WERI-Rb-1 (cell line): Measurements from ENCODE around the gene OBSCN.
"Not testable (repeated sequence)": the region's sequence is repeated elsewhere in the genome, so short reads cannot be mapped to it uniquely, and the experiment has no call there.

Experiments used
- DNase-seq: peaks from one replicate; pipeline ENCODE4 v3.0.0-alpha.2; 2020
- H3K27ac ChIP-seq: fragments of 250-450 bp; sonication (Bioruptor Pico); 2 replicates; pipeline ENCODE4 v1.5.1; 2020; ENCODE audit warnings: mild to moderate bottlenecking, moderate library complexity
- H3K27me3 ChIP-seq: fragments of 250-450 bp; sonication (Bioruptor Pico); 2 replicates; pipeline ENCODE4 v1.5.1; 2021; ENCODE audit warnings: mild to moderate bottlenecking, low read depth, moderate library complexity; ENCODE audit not compliant: insufficient read depth, severe bottlenecking
- H3K36me3 ChIP-seq: fragments of 250-450 bp; sonication (Bioruptor Pico); 2 replicates; pipeline ENCODE4 v1.5.1; 2020; ENCODE audit warnings: mild to moderate bottlenecking, moderate library complexity
- H3K4me3 ChIP-seq: 2 replicates; pipeline ENCODE4 v1.5.1; 2011; ENCODE audit warnings: low read depth, mild to moderate bottlenecking, control low read depth, low read length
- H3K9me3 ChIP-seq: fragments of 250-450 bp; sonication (Bioruptor Pico); 2 replicates; pipeline ENCODE4 v1.5.1; 2021; ENCODE audit warnings: mild to moderate bottlenecking, moderate library complexity; ENCODE audit not compliant: severe bottlenecking
- TF ChIP-seq, protein P1 (sequence below): IDR thresholded peaks from 2 replicates; pipeline ENCODE4 v1.5.1; 2011; ENCODE audit warnings: low read depth, mild to moderate bottlenecking, control low read depth, inconsistent platforms, low read length

The OBSCN gene

DNA sequence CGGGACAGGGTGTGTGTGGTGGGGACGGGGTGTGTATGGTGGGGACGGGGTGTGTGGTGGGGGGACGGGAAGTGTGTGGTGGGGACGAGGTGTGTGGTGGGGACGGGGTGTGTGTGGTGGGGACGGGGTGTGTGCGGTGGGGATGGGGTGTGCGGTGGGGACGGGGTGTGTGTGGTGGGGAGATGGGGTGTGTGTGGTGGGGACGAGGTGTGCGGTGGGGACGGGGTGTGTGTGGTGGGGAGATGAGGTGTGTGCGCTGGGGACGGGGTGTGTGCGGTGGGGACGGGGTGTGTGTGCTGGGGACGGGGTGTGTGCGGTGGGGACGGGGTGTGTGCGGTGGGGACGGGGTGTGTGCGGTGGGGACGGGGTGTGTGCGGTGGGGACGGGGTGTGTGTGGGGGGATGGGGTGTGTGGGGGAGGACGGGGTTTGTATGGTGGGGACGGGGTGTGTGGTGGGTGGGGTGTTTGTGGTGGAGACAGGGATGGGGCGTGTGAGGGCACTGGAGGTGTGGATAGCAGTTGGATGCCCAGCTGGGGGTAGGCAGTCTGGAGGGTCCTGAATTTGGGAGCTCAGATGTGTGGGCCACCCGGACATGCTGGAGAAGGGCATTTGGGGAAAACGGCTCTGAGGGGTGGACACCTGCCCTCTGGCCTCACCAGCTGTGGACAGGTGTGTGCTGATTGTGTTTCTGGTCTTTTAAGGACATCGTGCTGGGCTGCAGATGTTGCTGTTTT is 25.4 kb upstream of the OBSCN start:
- no peak overlapping the region for H3K27ac ChIP-seq
- no peaks in the 10 kb centered on the region for H3K36me3 ChIP-seq
- DNase-seq: no peak
- H3K9me3 ChIP-seq: no peaks in the 10 kb centered on the region
- no peak overlapping the region for H3K4me3 ChIP-seq
- TF ChIP-seq, protein P1, sequence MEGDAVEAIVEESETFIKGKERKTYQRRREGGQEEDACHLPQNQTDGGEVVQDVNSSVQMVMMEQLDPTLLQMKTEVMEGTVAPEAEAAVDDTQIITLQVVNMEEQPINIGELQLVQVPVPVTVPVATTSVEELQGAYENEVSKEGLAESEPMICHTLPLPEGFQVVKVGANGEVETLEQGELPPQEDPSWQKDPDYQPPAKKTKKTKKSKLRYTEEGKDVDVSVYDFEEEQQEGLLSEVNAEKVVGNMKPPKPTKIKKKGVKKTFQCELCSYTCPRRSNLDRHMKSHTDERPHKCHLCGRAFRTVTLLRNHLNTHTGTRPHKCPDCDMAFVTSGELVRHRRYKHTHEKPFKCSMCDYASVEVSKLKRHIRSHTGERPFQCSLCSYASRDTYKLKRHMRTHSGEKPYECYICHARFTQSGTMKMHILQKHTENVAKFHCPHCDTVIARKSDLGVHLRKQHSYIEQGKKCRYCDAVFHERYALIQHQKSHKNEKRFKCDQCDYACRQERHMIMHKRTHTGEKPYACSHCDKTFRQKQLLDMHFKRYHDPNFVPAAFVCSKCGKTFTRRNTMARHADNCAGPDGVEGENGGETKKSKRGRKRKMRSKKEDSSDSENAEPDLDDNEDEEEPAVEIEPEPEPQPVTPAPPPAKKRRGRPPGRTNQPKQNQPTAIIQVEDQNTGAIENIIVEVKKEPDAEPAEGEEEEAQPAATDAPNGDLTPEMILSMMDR: no peak
- H3K27me3 ChIP-seq: no peaks in the 10 kb centered on the region

DNA sequence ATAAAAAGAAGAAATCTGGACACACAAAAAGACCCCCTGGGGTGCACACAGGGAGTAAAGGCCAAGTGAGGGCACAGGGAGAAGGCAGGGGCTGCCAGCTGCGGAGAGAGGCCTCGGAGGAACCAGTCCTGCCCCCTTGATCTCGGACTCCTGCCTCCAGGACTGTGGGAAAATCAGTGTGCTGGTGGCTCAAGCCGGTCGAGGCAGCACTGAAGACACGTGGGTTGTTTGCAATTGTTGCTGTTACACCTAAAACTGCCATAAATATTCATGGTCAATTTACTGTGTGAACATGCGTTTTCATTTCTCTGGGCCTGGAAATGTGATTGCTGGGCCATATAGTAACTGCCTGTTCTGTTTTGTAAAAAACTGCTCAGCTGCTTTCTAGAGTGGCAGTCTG is 23.7 kb upstream of the OBSCN start:
- TF ChIP-seq, protein P1: no peak
- no peaks in the 10 kb centered on the region for H3K9me3 ChIP-seq
- H3K36me3 ChIP-seq: no peaks in the 10 kb centered on the region
- H3K4me3 ChIP-seq: no peak overlapping the region
- no peak for DNase-seq
- H3K27me3 ChIP-seq: no peaks in the 10 kb centered on the region
- H3K27ac ChIP-seq: no peak overlapping the region

DNA sequence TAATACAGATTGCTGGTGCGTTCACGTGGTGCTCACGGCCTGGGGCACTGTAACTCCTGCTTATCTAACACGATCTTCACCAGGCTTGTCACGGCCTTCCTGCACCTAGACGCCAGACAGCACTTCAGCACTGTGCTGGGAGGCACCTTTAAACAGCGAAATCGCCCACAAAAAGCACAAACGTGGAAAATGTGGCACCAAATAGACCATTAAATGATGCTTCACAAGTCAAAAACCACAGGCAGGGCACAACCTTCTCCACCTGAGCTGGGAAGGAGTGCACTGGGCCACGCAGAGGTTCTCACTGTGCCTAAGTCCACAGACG is 22.2 kb upstream of the OBSCN start:
- Histone ChIP-seq H3K27ac (no peak overlapping the region), H3K4me3 (no peak overlapping the region), H3K27me3 (no peaks in the 10 kb centered on the region), H3K36me3 (no peaks in the 10 kb centered on the region), H3K9me3 (no peaks in the 10 kb centered on the region)
- TF ChIP-seq, protein P1: no peak
- no peak for DNase-seq

DNA sequence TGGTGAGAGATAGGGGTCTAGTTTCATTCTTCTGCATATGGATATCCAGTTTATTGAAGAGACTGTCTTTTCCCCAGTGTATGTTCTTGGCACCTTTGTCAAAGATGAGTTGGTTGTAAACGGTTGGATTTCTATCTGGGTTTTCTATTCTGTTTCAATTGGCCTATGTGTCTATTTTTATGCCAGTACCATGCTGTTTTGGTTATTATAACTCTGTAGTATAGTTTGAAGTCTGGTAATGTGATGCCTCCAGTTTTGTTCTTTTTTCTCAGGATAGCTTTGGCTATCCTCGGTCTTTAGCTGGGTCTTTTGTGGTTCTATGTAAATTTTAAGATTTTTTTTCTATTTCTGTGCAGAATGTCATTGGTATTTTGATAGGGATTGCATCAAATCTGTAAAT is 19.6 kb upstream of the OBSCN start:
- not testable (repeated sequence) for H3K27ac ChIP-seq

DNA sequence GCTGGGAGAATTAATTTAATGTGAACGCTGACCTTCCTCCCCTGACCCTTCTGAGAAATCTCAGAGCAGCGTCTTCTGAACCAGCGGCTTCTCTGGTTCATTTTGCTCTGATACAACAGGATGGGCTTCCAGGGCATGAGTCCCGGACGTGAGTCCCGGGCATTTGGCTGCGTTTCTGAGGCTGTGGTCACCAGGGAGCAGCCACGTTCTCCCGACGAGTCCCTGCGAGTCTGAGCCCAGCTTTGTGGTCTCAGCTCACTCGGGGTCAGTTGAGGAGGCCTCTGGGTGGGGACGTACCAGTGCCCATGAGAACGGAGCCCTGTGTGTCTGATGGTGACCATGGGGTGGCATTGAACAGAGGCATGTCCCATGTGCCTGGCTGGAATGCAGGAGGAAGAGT is 17.7 kb upstream of the OBSCN start:
- Histone ChIP-seq H3K27ac (no peak overlapping the region), H3K4me3 (no peak overlapping the region), H3K36me3 (no peaks in the 10 kb centered on the region), H3K27me3 (no peaks in the 10 kb centered on the region), H3K9me3 (no peaks in the 10 kb centered on the region)
- TF ChIP-seq, protein P1: no peak
- no peak for DNase-seq

More for the DNA sequence above, 19.6 kb upstream of the OBSCN start:
- not testable (repeated sequence) for DNase-seq, H3K36me3 ChIP-seq, H3K27me3 ChIP-seq, H3K9me3 ChIP-seq, H3K4me3 ChIP-seq

DNA sequence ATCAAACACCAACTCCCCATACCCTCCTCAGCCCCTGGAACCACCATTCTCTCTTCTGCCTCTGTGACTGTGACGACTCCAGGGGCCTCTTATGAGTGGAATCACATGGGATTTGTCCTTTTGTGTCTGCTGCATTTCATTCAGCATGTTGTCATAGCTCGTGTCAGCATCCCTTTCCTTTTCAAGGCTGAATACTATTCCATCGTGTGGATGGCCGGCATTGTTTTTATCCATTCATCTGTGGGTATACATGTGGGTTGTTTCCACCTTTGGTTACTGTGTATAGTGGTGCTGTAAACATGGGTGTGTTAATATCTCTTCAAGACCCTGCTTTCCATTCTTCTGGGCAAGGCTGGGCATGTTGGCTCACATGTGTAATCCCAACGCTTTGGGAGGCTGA is 17.1 kb upstream of the OBSCN start:
- Histone ChIP-seq H3K27me3 (no peaks in the 10 kb centered on the region), H3K27ac (no peak overlapping the region), H3K36me3 (no peaks in the 10 kb centered on the region), H3K9me3 (no peaks in the 10 kb centered on the region), H3K4me3 (no peak overlapping the region)
- TF ChIP-seq, protein P1: no peak
- DNase-seq: no peak
